ENCODE results near the gene LRRC18.

DNA sequence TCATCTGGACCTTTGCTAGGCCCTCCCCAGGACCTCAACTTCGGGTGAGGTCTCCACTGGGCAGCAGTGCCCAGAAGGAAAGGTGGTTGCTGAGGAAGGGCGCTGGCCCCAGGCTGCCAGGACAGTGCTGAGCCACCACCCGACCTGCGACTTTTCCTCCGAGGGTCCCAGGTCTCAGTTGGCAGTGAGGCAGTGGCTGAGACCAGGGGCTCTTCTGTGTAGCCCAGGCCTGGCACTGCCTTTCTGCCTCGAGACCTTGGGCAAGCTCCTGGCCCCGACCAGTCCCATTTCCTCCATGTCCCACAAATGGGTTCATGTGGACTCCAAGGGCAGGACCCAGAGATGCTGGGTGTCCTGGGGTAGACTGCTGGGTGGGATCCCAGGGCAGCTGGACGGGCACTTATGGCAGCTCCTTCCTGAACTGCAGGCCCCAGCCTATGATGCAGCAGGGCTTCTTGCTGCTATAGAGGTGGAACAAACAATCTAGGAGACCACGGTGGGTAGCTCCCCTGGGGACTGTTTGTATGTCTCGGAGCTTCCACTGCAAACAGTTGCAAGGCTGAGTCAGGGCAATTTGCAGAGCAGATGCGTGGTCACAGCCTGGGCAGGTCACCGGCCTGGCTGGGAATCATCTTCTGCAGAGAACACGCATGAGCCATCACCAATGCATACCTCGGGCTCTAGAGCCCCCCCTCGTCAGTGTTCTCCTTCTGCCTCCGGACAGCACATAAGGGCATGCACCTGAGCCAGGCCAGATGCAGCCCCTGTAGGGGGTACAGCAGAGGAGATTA, 17.9 kb upstream of the LRRC18 start:
- no peak for TF ChIP-seq MYC (IDR thresholded peaks at IDR 0.05; ENCODE audit: low read depth, low read length)
- TF ChIP-seq, protein P1, sequence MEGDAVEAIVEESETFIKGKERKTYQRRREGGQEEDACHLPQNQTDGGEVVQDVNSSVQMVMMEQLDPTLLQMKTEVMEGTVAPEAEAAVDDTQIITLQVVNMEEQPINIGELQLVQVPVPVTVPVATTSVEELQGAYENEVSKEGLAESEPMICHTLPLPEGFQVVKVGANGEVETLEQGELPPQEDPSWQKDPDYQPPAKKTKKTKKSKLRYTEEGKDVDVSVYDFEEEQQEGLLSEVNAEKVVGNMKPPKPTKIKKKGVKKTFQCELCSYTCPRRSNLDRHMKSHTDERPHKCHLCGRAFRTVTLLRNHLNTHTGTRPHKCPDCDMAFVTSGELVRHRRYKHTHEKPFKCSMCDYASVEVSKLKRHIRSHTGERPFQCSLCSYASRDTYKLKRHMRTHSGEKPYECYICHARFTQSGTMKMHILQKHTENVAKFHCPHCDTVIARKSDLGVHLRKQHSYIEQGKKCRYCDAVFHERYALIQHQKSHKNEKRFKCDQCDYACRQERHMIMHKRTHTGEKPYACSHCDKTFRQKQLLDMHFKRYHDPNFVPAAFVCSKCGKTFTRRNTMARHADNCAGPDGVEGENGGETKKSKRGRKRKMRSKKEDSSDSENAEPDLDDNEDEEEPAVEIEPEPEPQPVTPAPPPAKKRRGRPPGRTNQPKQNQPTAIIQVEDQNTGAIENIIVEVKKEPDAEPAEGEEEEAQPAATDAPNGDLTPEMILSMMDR (IDR thresholded peaks at IDR 0.05; ENCODE audit: low read depth, low read length): no peak
- no peak for TF ChIP-seq POLR2A (IDR thresholded peaks at IDR 0.05; ENCODE audit: extremely low read depth, insufficient read length)

Measured in NB4 (cell line).